A673 (cell line): ENCODE measurements around the gene GABRG3. TPM values are rescaled to one million over a fixed set of nuclear protein-coding genes. Genes with fewer than 3 reads are reported as not detected.
"Not testable (repeated sequence)": the region's sequence is repeated elsewhere in the genome, so short reads cannot be mapped to it uniquely, and the experiment has no call there.

Experiments used
- BruUV-seq: library from RNA; stranded (reverse); fragments of 400-500 nt; replicated peaks from 2 replicates; lab custom pipeline; 2021; lab: Mats Ljungman, UMichigan
- CTCF ChIA-PET: fragments of 300-600 bp; sonication (Branson Sonifier 250); formaldehyde crosslinking; loops from one replicate; lab custom pipeline; 2022; ENCODE audit warnings: antibody characterized with exemption; lab: Charles Lee
- POLR2A ChIA-PET: fragments of 300-600 bp; sonication (Branson Sonifier 250); formaldehyde crosslinking; loops from one replicate; lab custom pipeline; 2022; ENCODE audit warnings: antibody characterized with exemption; ENCODE audit not compliant: low non-redundant PET; lab: Charles Lee
- DNase-seq: peaks from one replicate; pipeline ENCODE4 v3.0.0-alpha.2; 2015; ENCODE audit warnings: low spot score
- H3K27ac ChIP-seq: fragments of 200-600 bp; sonication (generic); 2 replicates; pipeline ENCODE4 v1.5.1; 2016; ENCODE audit warnings: mixed run types, low read depth, mild to moderate bottlenecking, mixed read lengths, antibody characterized with exemption, low read length; ENCODE audit not compliant: poor library complexity, severe bottlenecking
- H3K27me3 ChIP-seq: fragments of 200-600 bp; sonication (generic); replicated peaks from 2 replicates; pipeline ENCODE4 v1.6.1; 2017; ENCODE audit warnings: mixed run types, low read depth, mild to moderate bottlenecking, mixed read lengths, antibody characterized with exemption, low read length; ENCODE audit not compliant: insufficient read depth, poor library complexity
- H3K36me3 ChIP-seq: fragments of 200-600 bp; sonication (generic); 2 replicates; pipeline ENCODE4 v1.6.1; 2016; ENCODE audit warnings: mixed run types, mild to moderate bottlenecking, mixed read lengths, antibody characterized with exemption, low read length; ENCODE audit not compliant: insufficient read depth, poor library complexity, severe bottlenecking
- H3K4me1 ChIP-seq: fragments of 200-600 bp; sonication (generic); 2 replicates; pipeline ENCODE4 v1.6.1; 2017; ENCODE audit warnings: mixed run types, mild to moderate bottlenecking, mixed read lengths, antibody characterized with exemption, low read length; ENCODE audit not compliant: insufficient read depth, poor library complexity, severe bottlenecking
- H3K4me3 ChIP-seq: fragments of 200-600 bp; sonication (generic); 2 replicates; pipeline ENCODE4 v1.5.1; 2016; ENCODE audit warnings: low read depth, mixed run types, mild to moderate bottlenecking, mixed read lengths, low read length; ENCODE audit not compliant: poor library complexity, severe bottlenecking
- H3K9me3 ChIP-seq: fragments of 200-600 bp; sonication (generic); 2 replicates; pipeline ENCODE4 v1.6.1; 2016; ENCODE audit warnings: mixed run types, low read depth, mild to moderate bottlenecking, mixed read lengths, antibody characterized with exemption, low read length; ENCODE audit not compliant: poor library complexity, severe bottlenecking
- EZH2 ChIP-seq: fragments of 200-600 bp; sonication (generic); IDR thresholded peaks from 2 replicates; pipeline ENCODE4 v1.6.1; 2017; ENCODE audit warnings: borderline replicate concordance, low read depth, mild to moderate bottlenecking, mixed read lengths, antibody characterized with exemption, low read length; ENCODE audit not compliant: poor library complexity, severe bottlenecking
- intact Hi-C: fragments of 100-400 bp; cut with micrococcal nuclease; formaldehyde crosslinking; loops from one replicate; pipeline ENCODE4 v1.10.0; 2022; ENCODE audit not compliant: unreplicated experiment
- total RNA-seq: library from RNA; stranded (reverse); gene quantifications from 2 replicates; pipeline ENCODE4 v1.2.3, GENCODE V29; 2021
- TF ChIP-seq, protein P1 (sequence below): fragments of 300-800, 200-600 bp; sonication (generic); conservative IDR thresholded peaks from 2 replicates; pipeline ENCODE4 v1.5.1; 2017; ENCODE audit warnings: low read depth, mild to moderate bottlenecking, antibody characterized with exemption, low read length, moderate library complexity, mixed read lengths

The GABRG3 gene
- total RNA-seq, 1 experiment from 2014 or later: not detected

DNA sequence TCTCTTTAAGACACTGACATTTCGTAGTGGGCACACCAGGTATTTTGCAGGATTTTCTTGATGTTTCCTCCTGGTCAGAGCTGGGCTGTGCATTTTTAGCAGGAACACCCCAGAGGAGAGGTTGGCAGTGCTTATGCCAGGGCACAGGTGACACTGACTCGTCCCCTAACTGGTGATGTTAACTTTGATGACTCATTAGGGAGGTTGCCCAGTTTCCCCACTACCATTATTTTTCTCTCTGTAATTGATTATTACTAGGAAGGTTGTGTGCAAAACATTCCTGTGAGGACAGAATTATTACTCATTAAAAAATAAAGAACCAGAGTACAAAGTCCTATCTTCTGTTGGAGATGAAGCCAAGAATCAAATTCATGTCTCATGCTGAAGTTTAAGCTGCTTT lies 394.5 kb downstream of the GABRG3 start:
- POLR2A ChIA-PET: no interaction called here
- Histone ChIP-seq H3K4me1 (no peaks in the 10 kb centered on the region), H3K4me3 (no peak overlapping the region), H3K27me3 (no peaks in the 10 kb centered on the region), H3K9me3 (peaks cover 58% of the 10 kb centered on the region), H3K36me3 (no peaks in the 10 kb centered on the region), H3K27ac (no peak overlapping the region)
- no TSS peak for BruUV-seq
- DNase-seq: no peak
- intact Hi-C loops: no loop called here
- CTCF ChIA-PET: no interaction called here
- TF ChIP-seq, protein P1, sequence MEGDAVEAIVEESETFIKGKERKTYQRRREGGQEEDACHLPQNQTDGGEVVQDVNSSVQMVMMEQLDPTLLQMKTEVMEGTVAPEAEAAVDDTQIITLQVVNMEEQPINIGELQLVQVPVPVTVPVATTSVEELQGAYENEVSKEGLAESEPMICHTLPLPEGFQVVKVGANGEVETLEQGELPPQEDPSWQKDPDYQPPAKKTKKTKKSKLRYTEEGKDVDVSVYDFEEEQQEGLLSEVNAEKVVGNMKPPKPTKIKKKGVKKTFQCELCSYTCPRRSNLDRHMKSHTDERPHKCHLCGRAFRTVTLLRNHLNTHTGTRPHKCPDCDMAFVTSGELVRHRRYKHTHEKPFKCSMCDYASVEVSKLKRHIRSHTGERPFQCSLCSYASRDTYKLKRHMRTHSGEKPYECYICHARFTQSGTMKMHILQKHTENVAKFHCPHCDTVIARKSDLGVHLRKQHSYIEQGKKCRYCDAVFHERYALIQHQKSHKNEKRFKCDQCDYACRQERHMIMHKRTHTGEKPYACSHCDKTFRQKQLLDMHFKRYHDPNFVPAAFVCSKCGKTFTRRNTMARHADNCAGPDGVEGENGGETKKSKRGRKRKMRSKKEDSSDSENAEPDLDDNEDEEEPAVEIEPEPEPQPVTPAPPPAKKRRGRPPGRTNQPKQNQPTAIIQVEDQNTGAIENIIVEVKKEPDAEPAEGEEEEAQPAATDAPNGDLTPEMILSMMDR: no peak
- TF ChIP-seq EZH2: no peak

DNA sequence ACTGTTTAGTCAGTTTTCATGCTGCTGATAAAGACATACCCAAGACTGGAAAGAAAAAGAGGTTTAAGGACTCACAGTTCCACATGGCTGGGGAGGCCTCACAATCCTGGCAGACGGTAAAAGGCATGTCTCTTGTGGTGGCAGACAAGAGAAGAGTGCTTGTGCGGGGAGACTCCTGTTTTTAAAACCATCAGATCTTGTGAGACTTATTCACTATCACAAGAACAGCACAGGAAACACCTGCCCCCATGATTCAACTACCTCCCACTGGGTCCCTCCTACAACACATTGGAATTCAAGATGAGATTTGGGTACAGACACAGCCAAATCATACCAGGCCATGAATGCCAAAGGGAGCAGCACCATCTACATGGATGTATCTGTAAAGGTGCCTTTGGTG lies 406.4 kb downstream of the GABRG3 start:
- not testable (repeated sequence) for BruUV-seq

DNA sequence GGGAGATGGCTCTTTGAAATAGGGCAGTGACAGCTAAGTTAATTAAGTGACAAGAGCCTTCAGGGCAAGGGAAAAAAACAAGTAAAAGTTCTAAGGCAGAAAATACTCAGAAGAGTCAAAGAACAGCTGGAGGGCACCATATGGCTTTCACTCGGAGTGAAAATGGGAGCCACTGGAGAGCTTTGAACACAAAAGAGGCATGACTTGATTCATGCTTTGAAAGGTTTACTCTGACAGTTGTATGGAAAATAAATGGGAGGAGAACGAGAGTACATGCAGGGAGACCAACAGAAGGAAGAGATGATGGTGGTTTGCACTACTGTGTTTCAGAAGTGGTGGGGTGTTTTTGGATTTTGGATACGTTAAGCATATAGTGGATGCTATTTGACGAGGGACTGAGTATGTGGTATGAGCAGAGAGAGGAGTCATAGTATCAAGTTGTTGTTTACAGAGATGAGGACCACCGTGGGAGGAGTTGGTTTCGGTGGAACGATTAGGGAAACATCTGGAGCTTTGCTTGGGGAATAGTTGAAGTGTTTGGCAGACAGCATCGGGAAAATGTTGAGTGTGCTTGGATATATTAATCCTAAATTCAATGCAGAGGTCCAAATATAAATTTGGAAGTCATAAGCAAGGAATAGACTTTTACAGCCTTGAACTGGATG lies 411.5 kb downstream of the GABRG3 start:
- Histone ChIP-seq H3K4me1 (no peaks in the 10 kb centered on the region), H3K9me3 (peaks cover 42% of the 10 kb centered on the region), H3K27ac (no peak overlapping the region), H3K4me3 (no peak overlapping the region), H3K27me3 (no peaks in the 10 kb centered on the region), H3K36me3 (no peaks in the 10 kb centered on the region)
- CTCF ChIA-PET: no interaction called here
- intact Hi-C loops: no loop called here
- no TSS peak for BruUV-seq
- no peak for DNase-seq
- POLR2A ChIA-PET: no interaction called here
- TF ChIP-seq EZH2: no peak

More for the DNA sequence above, 406.4 kb downstream of the GABRG3 start:
- DNase-seq, H3K36me3 ChIP-seq, H3K27ac ChIP-seq, H3K4me1 ChIP-seq, POLR2A ChIA-PET, H3K27me3 ChIP-seq, H3K4me3 ChIP-seq, CTCF ChIA-PET, intact Hi-C loops: not testable (repeated sequence)
- H3K9me3 ChIP-seq: peaks cover 30% of the 10 kb centered on the region

DNA sequence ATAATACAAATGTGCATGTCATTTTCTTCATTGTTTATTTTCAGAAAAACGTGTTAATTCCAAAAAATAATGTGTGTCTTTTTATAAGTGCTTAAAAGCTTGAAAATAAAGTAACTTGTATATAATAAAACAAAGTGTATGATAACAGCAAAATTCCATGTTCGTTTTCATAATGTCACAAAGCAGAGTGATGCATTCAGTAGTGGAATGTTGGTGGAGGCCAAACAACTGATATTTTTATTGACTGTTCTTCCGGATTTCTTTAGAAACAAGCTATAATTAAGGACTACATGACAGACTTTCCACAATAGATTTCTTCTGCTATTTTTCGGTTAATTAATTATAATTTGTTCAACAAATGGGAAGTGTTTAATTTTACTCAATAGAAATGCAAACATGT lies 412.7 kb downstream of the GABRG3 start:
- Histone ChIP-seq H3K27ac (no peak overlapping the region), H3K4me3 (no peak overlapping the region), H3K36me3 (no peaks in the 10 kb centered on the region), H3K27me3 (no peaks in the 10 kb centered on the region), H3K9me3 (peaks cover 47% of the 10 kb centered on the region), H3K4me1 (no peaks in the 10 kb centered on the region)
- BruUV-seq: no TSS peak
- CTCF ChIA-PET: no interaction called here
- POLR2A ChIA-PET: no interaction called here
- intact Hi-C loops: no loop called here
- no peak for DNase-seq
- TF ChIP-seq EZH2: no peak
- TF ChIP-seq, protein P1: no peak
